ENCODE results near the gene PCGF3.

The PCGF3 gene

GRCh38 chr4:740011-740410 lies 34.4 kb downstream of the PCGF3 start:
- no peak for DNase-seq (ENCODE audit: low spot score)
- in situ Hi-C loops (cut with MboI; ENCODE audit: low pct_unique_long_range_greater_than_20kb, low sequenced_read_pairs, unreplicated experiment) = no loop called here
- no peak for TF ChIP-seq CTCF (IDR thresholded peaks at IDR 0.05; ENCODE audit: extremely low read depth, insufficient read depth, missing control alignments)

GRCh38 chr4:740656-741282 lies 35.1 kb downstream of the PCGF3 start:
- no peak for TF ChIP-seq CTCF (IDR thresholded peaks at IDR 0.05; ENCODE audit: extremely low read depth, insufficient read depth, missing control alignments)
- in situ Hi-C loops (cut with MboI; ENCODE audit: low pct_unique_long_range_greater_than_20kb, low sequenced_read_pairs, unreplicated experiment) = no loop called here
- no peak for DNase-seq (ENCODE audit: low spot score)

GRCh38 chr4:742096-742741 lies 36.6 kb downstream of the PCGF3 start:
- no peak for DNase-seq (ENCODE audit: low spot score)
- in situ Hi-C loops (cut with MboI; ENCODE audit: low pct_unique_long_range_greater_than_20kb, low sequenced_read_pairs, unreplicated experiment) = no loop called here

GRCh38 chr4:742742-743311 lies 37.2 kb downstream of the PCGF3 start:
- peak; percentile 93 for DNase-seq (ENCODE audit: low spot score)
- in situ Hi-C loops (cut with MboI; ENCODE audit: low pct_unique_long_range_greater_than_20kb, low sequenced_read_pairs, unreplicated experiment) = no loop called here
- TF ChIP-seq CTCF (IDR thresholded peaks at IDR 0.05; ENCODE audit: extremely low read depth, insufficient read depth, missing control alignments) = peak; percentile 94

More at GRCh38 chr4:742096-742741, 36.6 kb downstream of the PCGF3 start:
- TF ChIP-seq CTCF (IDR thresholded peaks at IDR 0.05; ENCODE audit: extremely low read depth, insufficient read depth, missing control alignments) = no peak

- TF ChIP-seq CTCF (IDR thresholded peaks at IDR 0.05; ENCODE audit: extremely low read depth, insufficient read depth, missing control alignments) = no peak
- in situ Hi-C loops (cut with MboI; ENCODE audit: low pct_unique_long_range_greater_than_20kb, low sequenced_read_pairs, unreplicated experiment) = no loop called here
- DNase-seq (ENCODE audit: low spot score) = no peak
Observed at GRCh38 chr4:743463-744211, 38.0 kb downstream of the PCGF3 start.

- in situ Hi-C loops (cut with MboI; ENCODE audit: low pct_unique_long_range_greater_than_20kb, low sequenced_read_pairs, unreplicated experiment) = no loop called here
- TF ChIP-seq CTCF (IDR thresholded peaks at IDR 0.05; ENCODE audit: extremely low read depth, insufficient read depth, missing control alignments) = no peak
Observed at GRCh38 chr4:744212-744841, 38.7 kb downstream of the PCGF3 start.

More at GRCh38 chr4:744212-744841, 38.7 kb downstream of the PCGF3 start:
- no peak for DNase-seq (ENCODE audit: low spot score)

All from GM13977 (cell line).